Nephron progenitor cell (in vitro differentiated cells): ENCODE data around the gene RPS6KC1.
"Not testable (repeated sequence)": the region's sequence is repeated elsewhere in the genome, so short reads cannot be mapped to it uniquely, and the experiment has no call there.

Experiments used
- DNase-seq: peaks from one replicate; pipeline ENCODE4 v3.0.0; 2021
- H3K27ac Mint-ChIP-seq: 2 replicates; pipeline ENCODE4 v1.8.0; 2021; ENCODE audit warnings: mild to moderate bottlenecking, moderate library complexity, mixed read lengths
- H3K27me3 Mint-ChIP-seq: 2 replicates; pipeline ENCODE4 v1.8.0; 2021; ENCODE audit warnings: mild to moderate bottlenecking, low read depth, mixed read lengths; ENCODE audit not compliant: poor library complexity
- H3K36me3 Mint-ChIP-seq: 2 replicates; pipeline ENCODE4 v1.8.0; 2021; ENCODE audit warnings: low read depth, mixed read lengths
- H3K4me1 Mint-ChIP-seq: 2 replicates; pipeline ENCODE4 v1.8.0; 2021; ENCODE audit warnings: mixed read lengths
- H3K4me3 Mint-ChIP-seq: 2 replicates; pipeline ENCODE4 v1.8.0; 2021; ENCODE audit warnings: mild to moderate bottlenecking, moderate library complexity, mixed read lengths
- H3K9me3 Mint-ChIP-seq: 2 replicates; pipeline ENCODE4 v1.8.0; 2021; ENCODE audit warnings: mild to moderate bottlenecking, moderate library complexity, mixed read lengths
- TF ChIP-seq, protein P1 (sequence below): fragments of 200-600 bp; sonication (generic); IDR thresholded peaks from 2 replicates; pipeline ENCODE4 v1.5.0; 2021; ENCODE audit warnings: antibody characterized with exemption

Gene RPS6KC1

DNA sequence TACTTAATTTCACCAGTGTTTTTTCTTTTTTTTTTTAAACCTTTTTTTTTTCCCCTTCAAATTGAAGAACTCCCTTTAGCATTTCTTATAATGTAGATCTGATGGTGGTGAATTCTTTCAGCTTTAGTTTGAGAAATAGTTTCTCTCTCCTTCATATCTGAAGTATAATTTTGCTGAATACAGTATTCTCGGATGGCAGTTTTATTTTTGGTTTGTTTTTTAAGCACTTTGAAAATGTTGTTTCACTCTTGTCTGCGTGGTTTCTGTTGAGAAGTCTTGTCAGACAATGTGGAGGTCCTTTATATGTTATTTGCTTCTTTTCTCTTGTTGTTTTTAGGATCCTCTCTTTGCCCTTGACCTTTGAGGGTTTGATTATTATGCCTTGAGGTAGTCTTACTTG, 135.1 kb downstream of the RPS6KC1 start:
- peaks cover 58% of the 10 kb centered on the region for H3K9me3 Mint-ChIP-seq
- no peaks in the 10 kb centered on the region for H3K27me3 Mint-ChIP-seq
- DNase-seq, result no peak
- TF ChIP-seq, protein P1, sequence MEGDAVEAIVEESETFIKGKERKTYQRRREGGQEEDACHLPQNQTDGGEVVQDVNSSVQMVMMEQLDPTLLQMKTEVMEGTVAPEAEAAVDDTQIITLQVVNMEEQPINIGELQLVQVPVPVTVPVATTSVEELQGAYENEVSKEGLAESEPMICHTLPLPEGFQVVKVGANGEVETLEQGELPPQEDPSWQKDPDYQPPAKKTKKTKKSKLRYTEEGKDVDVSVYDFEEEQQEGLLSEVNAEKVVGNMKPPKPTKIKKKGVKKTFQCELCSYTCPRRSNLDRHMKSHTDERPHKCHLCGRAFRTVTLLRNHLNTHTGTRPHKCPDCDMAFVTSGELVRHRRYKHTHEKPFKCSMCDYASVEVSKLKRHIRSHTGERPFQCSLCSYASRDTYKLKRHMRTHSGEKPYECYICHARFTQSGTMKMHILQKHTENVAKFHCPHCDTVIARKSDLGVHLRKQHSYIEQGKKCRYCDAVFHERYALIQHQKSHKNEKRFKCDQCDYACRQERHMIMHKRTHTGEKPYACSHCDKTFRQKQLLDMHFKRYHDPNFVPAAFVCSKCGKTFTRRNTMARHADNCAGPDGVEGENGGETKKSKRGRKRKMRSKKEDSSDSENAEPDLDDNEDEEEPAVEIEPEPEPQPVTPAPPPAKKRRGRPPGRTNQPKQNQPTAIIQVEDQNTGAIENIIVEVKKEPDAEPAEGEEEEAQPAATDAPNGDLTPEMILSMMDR, result no peak
- peaks cover 88% of the 10 kb centered on the region for H3K36me3 Mint-ChIP-seq
- H3K4me1 Mint-ChIP-seq, result no peaks in the 10 kb centered on the region
- H3K27ac Mint-ChIP-seq, result no peak overlapping the region
- no peak overlapping the region for H3K4me3 Mint-ChIP-seq

- TF ChIP-seq, protein P1, result no peak
- Mint-ChIP-seq H3K4me1 (peaks cover 4% of the 10 kb centered on the region), H3K36me3 (peaks cover 86% of the 10 kb centered on the region), H3K27me3 (no peaks in the 10 kb centered on the region), H3K27ac (no peak overlapping the region), H3K4me3 (no peak overlapping the region), H3K9me3 (peaks cover 72% of the 10 kb centered on the region)
- no peak for DNase-seq
Observed at GRCh38 chr1:213192026-213192425, 141.0 kb downstream of the RPS6KC1 start.

- peaks cover 81% of the 10 kb centered on the region for H3K9me3 Mint-ChIP-seq
- no peak overlapping the region for H3K27ac Mint-ChIP-seq
- no peaks in the 10 kb centered on the region for H3K27me3 Mint-ChIP-seq
- TF ChIP-seq, protein P1, result no peak
- peaks cover 4% of the 10 kb centered on the region for H3K4me1 Mint-ChIP-seq
- H3K4me3 Mint-ChIP-seq, result no peak overlapping the region
- H3K36me3 Mint-ChIP-seq, result peaks cover 88% of the 10 kb centered on the region
- DNase-seq, result no peak
Observed at GRCh38 chr1:213194383-213194782, 143.3 kb downstream of the RPS6KC1 start.

GRCh38 chr1:213194855-213195254, 143.8 kb downstream of the RPS6KC1 start:
- Mint-ChIP-seq H3K36me3 (peaks cover 88% of the 10 kb centered on the region), H3K4me3 (no peak overlapping the region), H3K27me3 (no peaks in the 10 kb centered on the region), H3K4me1 (peaks cover 4% of the 10 kb centered on the region), H3K27ac (no peak overlapping the region), H3K9me3 (peaks cover 81% of the 10 kb centered on the region)
- TF ChIP-seq, protein P1, result no peak
- no peak for DNase-seq

DNA sequence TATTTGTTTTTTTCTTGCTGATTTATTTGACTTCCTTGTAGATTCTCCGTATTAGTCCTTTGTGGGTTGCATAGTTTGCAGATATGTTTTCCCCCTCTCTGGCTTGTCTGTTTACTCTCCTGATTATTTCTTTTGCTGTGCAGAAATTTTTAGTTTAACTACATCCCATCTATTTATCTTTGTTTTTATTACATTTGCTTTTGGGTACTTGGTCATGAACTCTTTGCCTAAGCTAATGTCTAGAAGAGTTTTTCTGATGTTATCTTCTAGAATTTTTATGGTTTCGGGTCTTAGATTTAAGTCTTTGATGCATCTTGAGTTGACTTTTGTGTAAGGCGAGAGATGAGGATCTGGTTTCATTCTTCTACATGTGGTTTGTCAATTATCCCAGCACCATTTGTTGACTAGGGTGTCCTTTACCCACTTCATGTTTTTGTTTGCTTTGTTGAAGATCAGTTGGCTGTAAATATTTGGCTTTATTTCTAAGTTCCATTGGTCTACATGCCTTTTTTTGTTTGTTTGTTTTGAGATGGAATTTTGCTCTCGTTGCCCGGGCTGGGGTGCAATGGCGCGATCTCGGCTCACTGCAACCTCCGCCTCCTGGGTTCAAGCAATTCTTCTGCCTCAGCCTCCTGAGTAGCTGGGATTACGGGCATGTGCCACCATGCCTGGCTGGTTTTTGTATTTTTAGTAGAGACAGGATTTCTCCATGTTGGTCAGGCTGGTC, 145.4 kb downstream of the RPS6KC1 start:
- peaks cover 88% of the 10 kb centered on the region for H3K36me3 Mint-ChIP-seq
- H3K4me3 Mint-ChIP-seq, H3K27ac Mint-ChIP-seq: not testable (repeated sequence)

GRCh38 chr1:213200630-213201029, 149.6 kb downstream of the RPS6KC1 start:
- Mint-ChIP-seq H3K4me1 (peaks cover 4% of the 10 kb centered on the region), H3K4me3 (no peak overlapping the region), H3K9me3 (peaks cover 53% of the 10 kb centered on the region), H3K27me3 (no peaks in the 10 kb centered on the region), H3K27ac (no peak overlapping the region), H3K36me3 (peaks cover 63% of the 10 kb centered on the region)
- TF ChIP-seq, protein P1, result no peak
- DNase-seq, result no peak

More for the DNA sequence above, 145.4 kb downstream of the RPS6KC1 start:
- not testable (repeated sequence) for H3K4me1 Mint-ChIP-seq, DNase-seq, H3K27me3 Mint-ChIP-seq
- peaks cover 79% of the 10 kb centered on the region for H3K9me3 Mint-ChIP-seq
